RWPE2 (cell line): Measurements from ENCODE around the gene FUT1.

ENCODE experiments used
- ATAC-seq: fragments of 200-7000 bp; cut with Tn5 transposase; 3 replicates; pipeline ENCODE4 v1.9.1; 2021; ENCODE audit warnings: low read depth
- DNase-seq: peaks from one replicate; pipeline ENCODE4 v3.0.0-alpha.2; 2020; ENCODE audit warnings: low spot score
- H3K27ac ChIP-seq: fragments of 450-650 bp; 2 replicates; pipeline ENCODE4 v1.5.1; 2017; ENCODE audit warnings: mild to moderate bottlenecking; ENCODE audit not compliant: poor library complexity, severe bottlenecking
- H3K27me3 ChIP-seq: fragments of 250-450 bp; sonication (Bioruptor Pico); 2 replicates; pipeline ENCODE4 v1.5.1; 2021; ENCODE audit warnings: mild to moderate bottlenecking, moderate library complexity; ENCODE audit not compliant: insufficient read depth, poor library complexity, severe bottlenecking
- H3K36me3 ChIP-seq: fragments of 250-450 bp; sonication (Bioruptor Pico); 2 replicates; pipeline ENCODE4 v1.5.1; 2020; ENCODE audit warnings: low read depth, mild to moderate bottlenecking, moderate library complexity
- H3K4me1 ChIP-seq: fragments of 250-450 bp; sonication (Bioruptor Pico); 2 replicates; pipeline ENCODE4 v1.5.1; 2021; ENCODE audit warnings: mild to moderate bottlenecking, moderate library complexity; ENCODE audit not compliant: insufficient read depth, poor library complexity, severe bottlenecking
- H3K4me3 ChIP-seq: fragments of 250-450 bp; sonication (Bioruptor Pico); 2 replicates; pipeline ENCODE4 v1.5.1; 2021; ENCODE audit warnings: mild to moderate bottlenecking, moderate library complexity; ENCODE audit not compliant: severe bottlenecking
- H3K9me3 ChIP-seq: fragments of 250-450 bp; sonication (Bioruptor Pico); 2 replicates; pipeline ENCODE4 v1.5.1; 2021; ENCODE audit warnings: mild to moderate bottlenecking, moderate library complexity; ENCODE audit not compliant: severe bottlenecking
- CTCF ChIP-seq: fragments of 450-650 bp; IDR thresholded peaks from one replicate; pipeline ENCODE4 v1.5.1; 2017; ENCODE audit warnings: mild to moderate bottlenecking, moderate library complexity; ENCODE audit not compliant: poor library complexity, severe bottlenecking

Gene FUT1

GRCh38 chr19:48713864-48714755, 38.3 kb downstream of the FUT1 start:
- TF ChIP-seq CTCF: no peak
- ATAC-seq (peak; percentile 88), DNase-seq (peak; percentile 98)
- Histone ChIP-seq H3K27ac (peak overlapping the region; percentile 53), H3K9me3 (no peaks in the 10 kb centered on the region), H3K36me3 (no peaks in the 10 kb centered on the region), H3K4me1 (peaks cover 5% of the 10 kb centered on the region), H3K27me3 (no peaks in the 10 kb centered on the region), H3K4me3 (peak overlapping the region; percentile 56)

- peaks cover 5% of the 10 kb centered on the region for H3K4me1 ChIP-seq
- no peaks in the 10 kb centered on the region for H3K36me3 ChIP-seq
- DNase-seq: no peak
- no peak for TF ChIP-seq CTCF
- H3K4me3 ChIP-seq: peak overlapping the region; percentile 56
- no peaks in the 10 kb centered on the region for H3K27me3 ChIP-seq
- no peak for ATAC-seq
- no peaks in the 10 kb centered on the region for H3K9me3 ChIP-seq
- peak overlapping the region; percentile 22 for H3K27ac ChIP-seq
Measured at GRCh38 chr19:48713041-48713863, 39.2 kb downstream of the FUT1 start.

DNA sequence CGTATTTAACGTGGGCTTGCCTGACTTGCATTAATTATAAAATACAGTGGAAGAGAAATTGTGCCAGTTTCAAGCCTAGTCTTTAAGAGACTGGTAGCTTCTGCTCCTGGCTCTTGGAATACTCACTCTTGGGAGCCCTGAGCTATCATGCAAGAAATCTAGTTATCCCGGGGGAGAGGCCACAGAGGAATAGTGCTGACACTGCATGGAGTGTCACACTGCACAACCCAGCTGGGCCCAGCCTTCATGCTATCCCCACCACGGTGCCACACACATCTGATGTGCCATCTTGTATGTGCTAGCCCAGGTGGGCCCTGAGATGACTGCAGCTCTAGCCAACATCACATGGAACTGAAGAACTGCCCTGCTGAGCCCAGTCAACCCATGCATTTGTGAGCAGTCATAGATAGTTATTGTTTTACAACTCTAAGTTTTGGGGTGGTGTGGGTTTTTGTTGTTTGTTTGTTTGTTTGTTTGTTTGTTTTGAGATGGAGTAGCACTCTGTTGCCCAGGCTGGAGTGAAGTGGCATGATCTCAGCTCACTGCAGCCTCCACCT, 41.3 kb downstream of the FUT1 start:
- H3K9me3 ChIP-seq: no peaks in the 10 kb centered on the region
- no peak for DNase-seq
- no peak overlapping the region for H3K27ac ChIP-seq
- no peak overlapping the region for H3K4me3 ChIP-seq
- TF ChIP-seq CTCF: no peak
- no peaks in the 10 kb centered on the region for H3K27me3 ChIP-seq
- ATAC-seq: no peak
- peaks cover 5% of the 10 kb centered on the region for H3K4me1 ChIP-seq
- H3K36me3 ChIP-seq: no peaks in the 10 kb centered on the region

- H3K4me1 ChIP-seq: peaks cover 5% of the 10 kb centered on the region
- no peak overlapping the region for H3K27ac ChIP-seq
- no peak for TF ChIP-seq CTCF
- no peaks in the 10 kb centered on the region for H3K36me3 ChIP-seq
- H3K27me3 ChIP-seq: no peaks in the 10 kb centered on the region
- no peaks in the 10 kb centered on the region for H3K9me3 ChIP-seq
- DNase-seq (no peak), ATAC-seq (no peak)
- H3K4me3 ChIP-seq: no peak overlapping the region
Measured at GRCh38 chr19:48708471-48708870, 44.0 kb downstream of the FUT1 start.
